Lower leg skin (tissue), 3 donors: ENCODE measurements around the gene CEP83.

Experiments used
- POLR2A ChIP-seq, 2 donors: fragments of 450-650 bp; IDR thresholded peaks; one replicate each; pipeline ENCODE4 v1.6.1; 2016 to 2017; ENCODE audit warnings: antibody characterized with exemption in 2 of 2, mild to moderate bottlenecking in 1 of 2, moderate library complexity in 1 of 2
- TF ChIP-seq, protein P1 (sequence below), 3 donors: fragments of 450-650 bp; IDR thresholded peaks; one replicate each; pipeline ENCODE4 v1.5.1; 2016; ENCODE audit warnings: antibody characterized with exemption in 3 of 3, mild to moderate bottlenecking in 3 of 3, moderate library complexity in 2 of 3

- TF ChIP-seq, protein P1, sequence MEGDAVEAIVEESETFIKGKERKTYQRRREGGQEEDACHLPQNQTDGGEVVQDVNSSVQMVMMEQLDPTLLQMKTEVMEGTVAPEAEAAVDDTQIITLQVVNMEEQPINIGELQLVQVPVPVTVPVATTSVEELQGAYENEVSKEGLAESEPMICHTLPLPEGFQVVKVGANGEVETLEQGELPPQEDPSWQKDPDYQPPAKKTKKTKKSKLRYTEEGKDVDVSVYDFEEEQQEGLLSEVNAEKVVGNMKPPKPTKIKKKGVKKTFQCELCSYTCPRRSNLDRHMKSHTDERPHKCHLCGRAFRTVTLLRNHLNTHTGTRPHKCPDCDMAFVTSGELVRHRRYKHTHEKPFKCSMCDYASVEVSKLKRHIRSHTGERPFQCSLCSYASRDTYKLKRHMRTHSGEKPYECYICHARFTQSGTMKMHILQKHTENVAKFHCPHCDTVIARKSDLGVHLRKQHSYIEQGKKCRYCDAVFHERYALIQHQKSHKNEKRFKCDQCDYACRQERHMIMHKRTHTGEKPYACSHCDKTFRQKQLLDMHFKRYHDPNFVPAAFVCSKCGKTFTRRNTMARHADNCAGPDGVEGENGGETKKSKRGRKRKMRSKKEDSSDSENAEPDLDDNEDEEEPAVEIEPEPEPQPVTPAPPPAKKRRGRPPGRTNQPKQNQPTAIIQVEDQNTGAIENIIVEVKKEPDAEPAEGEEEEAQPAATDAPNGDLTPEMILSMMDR (IDR thresholded peaks at IDR 0.05) = no peak
- no peak for TF ChIP-seq POLR2A (IDR thresholded peaks at IDR 0.05)
These were observed 199.7 kb downstream of the CEP83 start for GRCh38 chr12:94260017-94260416.
